HG03342 (cell line): Measurements from ENCODE around the gene RFFL.
A peak's percentile ranks its signal among the peaks of the same experiment; 100 is the strongest.
"Not testable (repeated sequence)": the region's sequence is repeated elsewhere in the genome, so short reads cannot be mapped to it uniquely, and the experiment has no call there.

Experiments used
- ATAC-seq: cut with Tn5 transposase; IDR thresholded peaks from one replicate; pipeline ENCODE4 v1.9.1; 2021; ENCODE audit warnings: mild to moderate bottlenecking, moderate library complexity; ENCODE audit not compliant: unreplicated experiment

Gene RFFL

GRCh38 chr17:35063514-35064223, at the start of gene RFFL:
Gene RFFL, minus strand, starts transcription at chr17:35063707. Its CDS starts 37,154 bp downstream, at chr17:35026553.
- ATAC-seq: peak; percentile 81

DNA sequence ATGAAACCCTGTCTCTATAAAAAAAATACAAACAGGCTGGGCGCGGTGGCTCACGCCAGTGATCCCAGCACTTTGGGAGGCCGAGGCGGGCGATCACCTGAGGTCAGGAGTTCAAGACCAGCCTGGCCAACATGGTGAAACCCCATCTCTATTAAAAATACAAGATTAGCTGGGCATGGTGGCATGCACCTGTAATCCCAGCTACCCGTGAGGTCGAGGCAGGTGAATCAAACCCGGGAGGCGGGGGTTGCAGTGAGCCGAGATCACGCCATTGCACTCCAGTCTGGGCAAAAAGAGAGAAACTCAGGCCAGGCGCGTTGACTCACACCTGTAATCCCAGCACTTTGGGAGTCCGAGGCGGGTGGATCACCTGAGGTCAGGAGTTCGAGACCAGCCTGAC, 47.3 kb upstream of the RFFL start:
- ATAC-seq: not testable (repeated sequence)

GRCh38 chr17:35104844-35105450, 41.4 kb upstream of the RFFL start:
- ATAC-seq: no peak

DNA sequence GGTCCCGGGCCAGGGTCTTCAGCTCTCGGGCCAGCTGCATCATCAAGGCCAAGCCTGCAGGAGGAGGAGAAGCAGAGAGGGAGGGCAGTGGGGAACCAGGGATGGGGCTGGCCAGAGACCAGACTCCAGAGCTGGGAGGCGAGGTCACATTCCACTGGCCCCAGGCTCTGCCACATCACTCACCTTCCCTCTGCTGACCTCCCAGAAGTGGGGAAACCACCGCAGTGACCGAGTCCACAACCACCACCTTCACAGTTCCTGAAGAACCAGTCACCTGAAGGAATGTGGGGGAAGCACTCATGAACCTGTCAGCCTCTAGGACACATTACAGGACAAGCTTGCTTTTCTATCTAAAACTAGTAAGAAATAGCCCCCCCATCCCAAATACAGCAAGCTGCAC, 39.8 kb upstream of the RFFL start:
- no peak for ATAC-seq

DNA sequence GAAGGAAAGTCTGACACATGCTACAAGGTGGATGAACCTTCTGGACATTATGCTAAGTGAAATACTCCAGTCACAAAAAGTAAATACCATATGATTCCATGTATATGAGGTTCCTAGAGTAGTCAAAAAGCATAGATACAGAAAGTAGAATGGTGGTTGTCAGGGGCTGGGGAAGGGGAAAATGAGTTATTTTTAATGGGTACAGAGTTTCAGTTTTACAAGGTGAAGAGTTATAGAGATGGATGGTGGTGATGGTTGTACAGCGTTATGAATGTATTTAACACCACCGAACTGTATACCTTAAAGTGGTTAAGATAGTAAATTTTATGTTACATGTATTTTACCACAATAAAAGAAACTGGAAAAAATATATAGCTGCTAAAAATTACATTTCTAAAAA, 38.2 kb upstream of the RFFL start:
- no peak for ATAC-seq

- no peak for ATAC-seq
Observed at GRCh38 chr17:35101036-35101435, 37.5 kb upstream of the RFFL start.

DNA sequence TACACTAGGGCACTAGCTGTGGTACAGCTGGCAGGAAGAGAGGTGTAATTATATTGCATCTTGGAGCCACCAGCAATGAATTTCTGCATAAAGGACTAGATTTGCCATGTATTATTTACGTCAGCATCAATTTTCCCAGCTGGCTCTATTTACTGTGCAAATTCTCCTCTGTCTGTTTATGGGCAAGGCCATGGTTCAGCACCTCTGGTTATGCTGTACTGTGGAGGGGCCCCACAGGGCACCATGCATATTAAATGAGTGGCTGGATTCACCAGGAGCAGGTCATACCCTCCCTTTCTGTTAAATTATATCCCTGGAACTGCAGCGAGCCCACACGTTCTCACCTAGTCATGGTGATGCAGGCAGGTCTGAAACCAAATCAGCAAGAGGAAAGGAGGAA, 36.4 kb upstream of the RFFL start:
- no peak for ATAC-seq

DNA sequence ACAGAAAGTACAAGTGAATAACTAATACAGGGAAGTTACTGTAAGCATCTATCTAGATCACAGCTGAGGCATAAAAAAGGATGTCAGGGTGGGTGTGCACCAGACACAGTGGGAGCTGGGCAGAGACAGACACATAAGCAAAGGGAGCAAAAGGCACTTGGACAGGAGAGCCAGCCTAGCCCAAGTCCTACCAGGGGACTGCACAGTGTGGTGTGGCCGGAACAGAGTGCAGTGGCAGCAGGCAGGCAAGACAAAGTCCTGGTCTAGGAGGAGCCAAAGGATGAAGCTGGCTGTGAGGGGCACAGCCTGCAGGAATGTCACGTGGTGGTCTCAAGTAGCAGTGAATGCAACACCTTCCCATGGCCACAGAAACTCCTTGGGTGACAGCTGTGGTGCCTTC, 34.3 kb upstream of the RFFL start:
- ATAC-seq: no peak

DNA sequence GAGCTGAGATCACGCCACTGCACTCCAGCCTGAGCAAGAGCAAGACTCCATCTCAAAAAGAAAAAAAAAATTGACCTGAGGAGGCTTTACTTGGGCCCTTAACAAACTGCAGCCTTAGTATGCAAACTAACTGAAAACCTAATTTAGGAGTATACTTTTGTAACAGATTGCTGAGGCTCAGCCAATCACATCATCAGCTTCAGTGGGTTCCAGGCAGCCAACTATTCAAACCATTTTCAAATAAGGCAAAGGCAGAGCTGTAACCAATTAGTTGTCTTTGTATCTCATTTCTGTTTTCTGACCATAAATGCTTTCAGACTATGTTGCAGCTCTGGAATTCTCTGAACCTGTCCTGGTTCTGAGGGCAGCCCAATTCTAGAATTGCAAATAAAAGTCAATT, 32.2 kb upstream of the RFFL start:
- ATAC-seq: no peak

DNA sequence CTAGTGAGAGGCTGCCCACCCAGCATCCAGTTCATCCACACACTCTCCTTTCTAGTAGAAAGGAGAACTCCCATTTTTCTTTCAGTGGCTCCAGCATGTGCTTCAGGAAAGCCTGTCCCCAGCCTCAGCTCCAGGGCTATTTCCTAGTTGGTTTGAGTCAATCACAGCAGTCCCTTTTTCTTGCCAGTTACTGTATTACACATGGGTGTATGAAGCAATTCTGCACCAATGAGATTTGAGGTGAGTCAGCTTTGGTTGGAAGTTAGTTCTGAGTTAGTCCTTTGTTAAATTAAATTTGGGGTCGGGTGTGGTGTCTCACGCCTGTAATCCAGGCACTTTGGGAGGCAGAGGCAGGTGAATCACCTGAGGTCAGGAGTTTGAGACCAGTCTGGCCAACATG, 31.4 kb upstream of the RFFL start:
- ATAC-seq: no peak

DNA sequence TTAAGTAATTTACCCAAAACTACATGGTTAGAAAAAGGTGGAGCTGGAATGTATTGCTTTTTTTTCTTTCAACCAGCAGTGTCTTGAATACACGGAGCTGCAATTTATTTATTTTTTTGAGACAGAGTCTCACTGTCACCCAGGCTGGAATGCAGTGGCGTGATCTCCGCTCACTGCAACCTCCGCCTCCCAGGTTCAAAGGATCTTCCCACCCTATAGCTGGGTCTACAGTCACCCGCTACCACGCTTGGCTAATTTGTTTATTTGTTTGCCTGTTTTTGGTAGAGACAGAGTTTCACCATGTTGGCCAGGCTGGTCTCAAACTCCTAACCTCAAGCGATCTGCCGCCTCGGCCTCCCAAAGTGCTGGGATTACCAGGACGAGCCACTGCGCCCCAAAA, 27.2 kb upstream of the RFFL start:
- ATAC-seq: not testable (repeated sequence)

DNA sequence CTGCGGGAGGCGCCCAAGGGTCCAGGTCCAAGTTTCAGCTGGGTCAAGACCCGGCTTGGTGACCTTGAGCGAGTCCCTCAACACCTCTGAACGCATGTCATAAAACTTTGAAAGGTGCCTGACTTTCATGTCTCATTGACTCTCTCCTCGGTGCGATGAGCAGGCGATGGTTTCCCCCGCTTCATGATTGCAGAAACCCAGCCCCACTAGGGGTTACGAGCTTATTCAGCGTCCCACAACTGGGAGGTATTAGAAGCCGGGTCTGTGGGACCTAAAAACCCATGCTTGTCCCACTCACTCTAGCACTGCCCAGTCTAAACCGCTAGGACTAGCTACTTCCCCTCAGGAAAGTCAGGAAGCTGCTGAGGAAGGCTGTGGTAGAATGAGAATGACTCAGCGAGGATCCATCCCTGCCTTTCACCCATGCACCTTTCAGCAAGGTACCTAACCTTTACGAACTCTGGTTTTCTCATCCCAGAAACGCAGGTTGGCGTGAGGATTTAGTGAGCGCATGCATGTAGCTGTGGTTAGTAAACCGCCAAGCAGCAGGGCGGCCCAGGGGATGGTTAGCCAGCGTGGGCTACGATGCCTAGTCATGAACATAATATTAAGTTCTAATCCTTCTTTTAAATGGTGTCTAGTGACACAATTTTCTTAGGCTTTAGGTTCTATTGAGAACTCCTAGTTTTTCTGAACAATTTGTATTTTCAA, 26.2 kb upstream of the RFFL start:
- peak; percentile 22 for ATAC-seq

DNA sequence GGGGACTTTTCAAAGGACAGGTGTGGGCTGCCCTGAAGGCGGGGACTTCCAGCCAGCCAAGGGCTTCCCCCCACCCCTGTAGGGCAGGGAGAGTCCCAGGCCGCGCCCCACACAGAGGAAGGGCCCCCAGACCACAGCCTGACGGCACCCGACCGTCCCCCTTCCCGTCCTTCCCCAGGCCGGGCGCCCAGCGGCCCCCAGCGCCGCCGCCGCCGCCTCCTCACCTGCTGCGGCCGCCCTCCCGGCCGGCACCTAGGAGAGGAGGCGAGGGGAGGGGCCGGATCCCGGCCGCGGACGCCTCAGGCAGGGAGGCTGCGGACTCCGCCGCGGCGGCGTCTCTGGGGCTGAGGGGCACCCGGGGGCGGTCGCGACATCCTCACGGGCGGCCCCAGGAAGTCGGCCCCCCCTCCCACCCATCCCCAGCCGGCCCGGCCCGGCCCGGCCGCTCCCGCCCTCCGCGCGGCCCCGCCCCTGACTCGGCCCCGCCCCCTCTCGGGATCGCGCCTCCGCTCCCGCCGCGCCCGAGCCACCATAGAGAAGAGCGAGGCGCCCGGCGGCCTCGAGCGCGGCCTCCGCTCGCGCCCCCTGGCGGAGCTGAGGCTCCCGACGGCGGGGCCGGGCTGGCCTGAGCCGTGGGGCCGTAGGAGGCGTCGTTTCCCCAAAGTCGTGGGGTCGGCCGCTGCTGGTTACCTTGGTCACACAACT, 25.5 kb upstream of the RFFL start:
- peak; percentile 79 for ATAC-seq

- no peak for ATAC-seq
Observed at GRCh38 chr17:35088356-35088880, 24.9 kb upstream of the RFFL start.

DNA sequence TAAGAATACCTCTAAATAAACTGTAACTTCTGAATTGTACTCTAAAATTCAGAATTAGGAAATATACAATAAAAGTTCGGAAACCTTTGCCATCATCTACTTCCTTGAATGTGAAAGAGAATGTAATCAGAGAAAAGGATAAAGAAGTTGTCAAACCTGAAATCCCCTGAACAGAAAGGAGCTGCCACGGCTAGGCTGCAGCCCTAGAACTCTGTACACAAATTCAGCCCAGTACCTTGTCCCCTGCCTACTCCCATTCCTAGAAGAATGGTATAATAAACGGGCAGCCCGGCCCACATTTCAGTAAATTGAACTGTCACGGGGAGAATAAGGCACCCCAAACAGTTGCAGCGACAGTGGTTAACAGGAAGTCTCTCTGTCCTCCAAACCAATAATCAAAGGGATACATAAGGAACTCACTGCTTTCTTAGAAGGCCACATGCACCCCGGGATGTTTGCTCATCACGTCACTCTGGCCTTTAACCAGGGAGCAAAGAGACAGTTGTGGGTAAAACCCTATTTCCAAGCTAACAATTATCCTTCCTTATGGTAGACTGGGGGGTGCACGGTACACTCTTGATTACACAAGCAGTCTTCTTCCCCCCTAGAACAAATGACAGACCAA, 24.3 kb upstream of the RFFL start:
- no peak for ATAC-seq

- ATAC-seq: no peak
Observed at GRCh38 chr17:35086931-35087573, 23.5 kb upstream of the RFFL start.

- ATAC-seq: no peak
Observed at GRCh38 chr17:35086164-35086563, 22.7 kb upstream of the RFFL start.

DNA sequence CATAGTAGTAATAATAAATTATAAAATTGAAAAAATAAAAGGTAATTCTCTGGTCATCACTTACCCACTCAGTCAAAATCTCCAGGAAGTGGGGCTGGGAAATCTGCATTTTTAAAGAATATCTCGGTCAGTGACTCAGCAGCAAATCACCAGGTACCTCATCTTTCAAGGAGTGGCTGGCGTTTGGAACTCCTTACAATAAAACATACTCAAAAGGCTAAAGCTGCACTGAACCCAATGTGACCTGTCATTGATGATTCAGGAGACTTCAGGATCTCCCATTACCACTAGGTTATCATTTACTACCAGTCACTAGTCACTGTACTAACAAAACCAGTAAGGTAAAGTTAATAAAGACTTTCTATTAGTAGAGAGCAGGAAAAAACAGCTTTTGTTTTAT, 21.5 kb upstream of the RFFL start:
- ATAC-seq: no peak

GRCh38 chr17:35083071-35083470, 19.6 kb upstream of the RFFL start:
- no peak for ATAC-seq

DNA sequence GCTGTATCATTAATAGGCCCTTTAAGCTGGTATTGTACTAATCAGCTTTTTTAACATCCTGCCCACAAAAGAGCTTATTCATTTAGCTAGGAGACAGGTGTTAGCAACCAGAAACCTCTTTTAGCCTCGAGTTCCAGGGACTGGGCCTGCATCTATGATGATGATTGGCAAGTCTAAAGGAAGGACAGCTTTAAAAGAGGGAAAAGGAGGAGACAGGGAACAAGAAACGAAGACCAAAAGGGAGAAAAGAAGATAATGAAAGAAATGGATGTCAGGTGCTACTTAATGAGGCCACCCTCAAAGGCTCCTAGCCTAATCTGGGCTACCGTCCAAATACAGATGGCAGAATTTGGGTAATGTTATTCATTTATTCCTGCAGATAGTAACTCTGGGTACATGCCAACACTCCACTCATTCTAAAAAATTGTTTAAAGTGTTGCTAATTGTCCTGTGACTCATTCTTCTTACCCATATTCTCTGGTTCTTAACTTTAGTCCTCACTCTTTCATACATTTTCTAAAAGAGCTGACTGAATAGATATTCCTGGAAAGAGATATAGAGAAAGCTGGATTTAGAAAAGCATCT, 18.7 kb upstream of the RFFL start:
- no peak for ATAC-seq
